Measurements from ENCODE around the gene TTLL8. TPM values are rescaled to one million over a fixed set of nuclear protein-coding genes. Genes with fewer than 3 reads are reported as not detected.

The TTLL8 gene
- total RNA-seq, 2 donors from 2014 or later: not detected

- no peak for TF ChIP-seq CTCF (IDR thresholded peaks at IDR 0.05)
- H3K36me3 ChIP-seq: no peaks in the 10 kb centered on the region
- no peak overlapping the region for H3K9ac ChIP-seq (ENCODE audit: low read depth in 2 of 2, low read length in 2 of 2)
- H3K4me1 ChIP-seq: no peaks in the 10 kb centered on the region
- H3K27me3 ChIP-seq: peaks cover 33% of the 10 kb centered on the region
- H3K27ac ChIP-seq: no peak overlapping the region
- H3K4me3 ChIP-seq: no peak overlapping the region
- no peak for DNase-seq
- H3K9me3 ChIP-seq: no peaks in the 10 kb centered on the region
- intact Hi-C loops (cut with DNase I): no loop called here
These were observed 49.7 kb downstream of the TTLL8 start for GRCh38 chr22:50008151-50009040.

GRCh38 chr22:50007057-50007511 is 51.0 kb downstream of the TTLL8 start:
- no peak for DNase-seq
- Histone ChIP-seq H3K36me3 (no peaks in the 10 kb centered on the region), H3K27ac (peak overlapping the region; percentile 70), H3K9ac (ENCODE audit: low read depth in 2 of 2, low read length in 2 of 2) (no peak overlapping the region), H3K4me3 (no peak overlapping the region), H3K4me1 (no peaks in the 10 kb centered on the region), H3K27me3 (peaks cover 22% of the 10 kb centered on the region), H3K9me3 (no peaks in the 10 kb centered on the region)
- TF ChIP-seq CTCF (IDR thresholded peaks at IDR 0.05): no peak
- intact Hi-C loops (cut with DNase I): no loop called here

GRCh38 chr22:50004918-50005317 is 53.2 kb downstream of the TTLL8 start:
- Histone ChIP-seq H3K9ac (ENCODE audit: low read depth in 2 of 2, low read length in 2 of 2) (no peak overlapping the region), H3K27me3 (peaks cover 8% of the 10 kb centered on the region), H3K27ac (no peak overlapping the region), H3K9me3 (no peaks in the 10 kb centered on the region), H3K36me3 (no peaks in the 10 kb centered on the region), H3K4me3 (no peak overlapping the region), H3K4me1 (no peaks in the 10 kb centered on the region)
- no peak for DNase-seq
- intact Hi-C loops (cut with DNase I): no loop called here
- no peak for TF ChIP-seq CTCF (IDR thresholded peaks at IDR 0.05)

- no peaks in the 10 kb centered on the region for H3K36me3 ChIP-seq
- H3K27ac ChIP-seq: no peak overlapping the region
- H3K4me1 ChIP-seq: no peaks in the 10 kb centered on the region
- peaks cover 10% of the 10 kb centered on the region for H3K27me3 ChIP-seq
- intact Hi-C loops (cut with DNase I): no loop called here
- H3K9ac ChIP-seq (ENCODE audit: low read depth in 2 of 2, low read length in 2 of 2): no peak overlapping the region
- TF ChIP-seq CTCF (IDR thresholded peaks at IDR 0.05): no peak
- H3K9me3 ChIP-seq: no peaks in the 10 kb centered on the region
- no peak for DNase-seq
- no peak overlapping the region for H3K4me3 ChIP-seq
These were observed 55.3 kb downstream of the TTLL8 start for GRCh38 chr22:50002791-50003190.

- no peak for TF ChIP-seq CTCF (IDR thresholded peaks at IDR 0.05)
- no peaks in the 10 kb centered on the region for H3K36me3 ChIP-seq
- H3K27me3 ChIP-seq: peaks cover 10% of the 10 kb centered on the region
- H3K4me3 ChIP-seq: no peak overlapping the region
- H3K9me3 ChIP-seq: no peaks in the 10 kb centered on the region
- H3K4me1 ChIP-seq: peaks cover 6% of the 10 kb centered on the region
- intact Hi-C loops (cut with DNase I): no loop called here
- H3K9ac ChIP-seq (ENCODE audit: low read depth in 2 of 2, low read length in 2 of 2): no peak overlapping the region
- no peak for DNase-seq
- no peak overlapping the region for H3K27ac ChIP-seq
These were observed 56.5 kb downstream of the TTLL8 start for GRCh38 chr22:50001388-50002231.
